ENCODE measurements around the gene CIAO1. TPM values are rescaled to one million over a fixed set of nuclear protein-coding genes. Genes with fewer than 3 reads are reported as not detected.

CIAO1 gene
- total and polyA plus RNA-seq, 8 donors: 29.3 to 161 (median 62.6) TPM

DNA sequence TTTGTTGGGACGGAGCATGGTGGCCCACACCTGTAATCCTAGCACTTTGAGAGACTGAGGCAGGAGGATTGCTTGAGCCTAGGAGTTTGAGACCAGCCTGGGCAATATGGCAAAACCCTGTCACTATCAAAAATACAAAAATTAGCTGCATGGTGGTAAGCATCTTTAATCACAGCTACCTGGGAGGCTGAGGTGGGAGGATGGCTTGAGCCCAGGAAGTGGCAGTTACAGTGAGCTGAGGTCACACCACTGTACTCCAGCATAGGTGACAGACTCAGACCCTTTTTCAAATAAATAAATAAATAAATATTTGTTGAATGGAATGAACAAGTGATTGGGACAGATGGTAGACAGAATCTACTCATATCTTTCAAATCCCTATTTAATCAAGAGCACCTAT lies 53.4 kb downstream of the CIAO1 start:
- intact Hi-C loops (cut with DNase I; ENCODE audit: low total_unique reads): no loop called here
- TF ChIP-seq, protein P1, sequence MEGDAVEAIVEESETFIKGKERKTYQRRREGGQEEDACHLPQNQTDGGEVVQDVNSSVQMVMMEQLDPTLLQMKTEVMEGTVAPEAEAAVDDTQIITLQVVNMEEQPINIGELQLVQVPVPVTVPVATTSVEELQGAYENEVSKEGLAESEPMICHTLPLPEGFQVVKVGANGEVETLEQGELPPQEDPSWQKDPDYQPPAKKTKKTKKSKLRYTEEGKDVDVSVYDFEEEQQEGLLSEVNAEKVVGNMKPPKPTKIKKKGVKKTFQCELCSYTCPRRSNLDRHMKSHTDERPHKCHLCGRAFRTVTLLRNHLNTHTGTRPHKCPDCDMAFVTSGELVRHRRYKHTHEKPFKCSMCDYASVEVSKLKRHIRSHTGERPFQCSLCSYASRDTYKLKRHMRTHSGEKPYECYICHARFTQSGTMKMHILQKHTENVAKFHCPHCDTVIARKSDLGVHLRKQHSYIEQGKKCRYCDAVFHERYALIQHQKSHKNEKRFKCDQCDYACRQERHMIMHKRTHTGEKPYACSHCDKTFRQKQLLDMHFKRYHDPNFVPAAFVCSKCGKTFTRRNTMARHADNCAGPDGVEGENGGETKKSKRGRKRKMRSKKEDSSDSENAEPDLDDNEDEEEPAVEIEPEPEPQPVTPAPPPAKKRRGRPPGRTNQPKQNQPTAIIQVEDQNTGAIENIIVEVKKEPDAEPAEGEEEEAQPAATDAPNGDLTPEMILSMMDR (IDR thresholded peaks at IDR 0.05): no peak
- H3K36me3 ChIP-seq: no peaks in the 10 kb centered on the region
- H3K27me3 ChIP-seq: peaks cover 0 to 69% (median 24%) of the 10 kb centered on the region in 3 donors
- H3K4me1 ChIP-seq: peaks cover 10 to 23% (median 15%) of the 10 kb centered on the region in 4 donors
- DNase-seq: no peak
- WGBS, 5 donors: 78 to 97% (median 93%) methylated on average over 1 of the region's 1 CpG
- no peak overlapping the region for H3K27ac ChIP-seq
- H3K4me3 ChIP-seq: no peak overlapping the region
- no peaks in the 10 kb centered on the region for H3K9me3 ChIP-seq

DNA sequence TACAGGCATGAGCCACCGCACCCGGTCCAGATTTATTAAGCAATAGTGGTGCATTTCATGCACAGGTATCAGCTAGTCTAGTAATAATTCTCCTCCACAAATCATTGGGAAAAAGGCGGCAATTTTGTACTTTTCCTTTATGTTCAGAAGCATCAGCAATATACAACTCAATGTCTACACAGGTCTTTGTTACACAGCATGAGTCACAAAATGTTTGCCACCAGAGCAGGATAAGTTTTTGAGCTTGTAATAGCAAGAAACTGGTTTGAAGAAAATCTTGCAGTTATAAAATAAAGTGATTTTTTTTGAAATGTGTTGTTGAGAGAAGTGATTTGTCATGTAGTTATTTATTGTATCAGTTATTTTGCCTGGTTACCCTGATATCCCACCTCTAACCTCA lies 54.3 kb downstream of the CIAO1 start:
- Histone ChIP-seq H3K27me3 (peaks cover 0 to 78% (median 33%) of the 10 kb centered on the region in 3 donors), H3K4me3 (peak overlapping the region in 2 of 4 donors; percentile 55 to 62), H3K9me3 (no peaks in the 10 kb centered on the region), H3K27ac (no peak overlapping the region), H3K4me1 (peaks cover 10 to 33% (median 23%) of the 10 kb centered on the region in 4 donors), H3K36me3 (no peaks in the 10 kb centered on the region)
- intact Hi-C loops (cut with DNase I; ENCODE audit: low total_unique reads): no loop called here
- TF ChIP-seq POLR2AphosphoS5 (IDR thresholded peaks at IDR 0.05) (no peak), EP300 (IDR thresholded peaks at IDR 0.05) (no peak), POLR2A (IDR thresholded peaks at IDR 0.05) (no peak)
- TF ChIP-seq, protein P1 (IDR thresholded peaks at IDR 0.05): no peak
- DNase-seq: no peak
- 74 to 92% (median 81%) methylated on average over 3 of the region's 3 CpGs for WGBS, 5 donors

DNA sequence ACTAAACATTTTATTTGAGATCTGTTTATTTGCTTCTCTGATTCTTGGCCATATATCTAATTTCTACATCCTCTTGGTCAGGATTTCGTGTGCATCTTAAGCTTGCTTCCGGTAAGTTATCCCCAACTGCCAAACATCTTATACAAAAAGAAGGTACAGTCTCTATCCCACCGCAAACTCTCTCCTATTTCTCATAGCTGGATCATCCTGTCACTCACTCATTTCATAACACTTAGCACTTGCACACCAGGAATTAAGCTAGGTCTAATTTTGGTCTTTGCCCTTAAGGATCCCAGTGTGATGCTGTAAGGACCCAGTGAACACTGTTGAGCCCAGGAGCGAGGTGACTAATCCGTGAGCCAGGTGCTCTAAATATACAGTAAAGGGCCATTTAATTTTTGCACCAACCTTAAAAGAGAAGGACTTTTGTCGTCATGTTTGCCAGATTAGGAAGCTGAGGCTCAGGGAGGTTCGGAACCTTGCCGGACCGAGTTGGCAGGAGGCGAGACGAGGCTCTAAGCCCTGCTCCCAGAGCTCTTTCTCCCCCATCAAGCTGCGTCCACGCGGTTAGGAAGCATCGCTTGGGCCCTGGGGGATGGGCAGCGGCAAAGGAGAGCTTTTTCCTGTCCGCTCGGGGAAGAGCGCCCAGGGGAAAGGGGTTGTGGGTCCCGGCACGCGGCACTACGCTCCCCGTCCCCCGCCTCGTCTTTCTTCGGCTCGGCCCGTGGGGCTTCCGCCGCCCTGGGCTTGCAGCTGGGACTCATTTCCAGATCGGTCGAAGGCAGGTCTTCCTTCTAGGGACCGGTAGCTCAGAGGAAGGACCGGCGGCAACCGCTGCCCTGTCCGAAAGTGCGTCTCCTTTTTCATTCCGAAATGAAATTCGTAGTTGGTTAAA lies 55.0 kb downstream of the CIAO1 start:
- no peaks in the 10 kb centered on the region for H3K36me3 ChIP-seq
- H3K27me3 ChIP-seq: peaks cover 0 to 84% (median 40%) of the 10 kb centered on the region in 3 donors
- peak; percentile 34 to 62 for DNase-seq
- intact Hi-C loops (cut with DNase I; ENCODE audit: low total_unique reads): no loop called here
- TF ChIP-seq, protein P1 (IDR thresholded peaks at IDR 0.05): no peak
- H3K4me3 ChIP-seq: peak overlapping the region; percentile 55 to 62 (median 58)
- H3K4me1 ChIP-seq: peaks cover 10 to 39% (median 28%) of the 10 kb centered on the region in 4 donors
- WGBS, 5 donors: 4 to 5% (median 5%) methylated on average over 39 to 41 of the region's 41 CpGs
- H3K27ac ChIP-seq: peak overlapping the region; percentile 0 to 71 (median 55)
- H3K9me3 ChIP-seq: no peaks in the 10 kb centered on the region

Other genes with a start within 250 kb of the CIAO1 start
- gene GPAT2, start 231.3 kb upstream of the CIAO1 start, total RNA-seq: 10 to 100 TPM in 1 of 5 donors, 1 to 10 TPM in 4; 2.6 to 13.6 (median 5.0) TPM
- gene GPAT2, start 231.3 kb upstream of the CIAO1 start, polyA plus RNA-seq: 1 to 10 TPM in 2 of 3 donors, under 1 TPM in 1; 0.37 to 3.8 (median 3.7) TPM
- 1 to 10 TPM in 2 of 5 donors, under 1 TPM in 1, not detected in 2; 0.43 to 2.9 (median 2.0) TPM for gene ADRA2B, start 149.7 kb upstream of the CIAO1 start, total RNA-seq
- under 1 TPM; 0.15 to 0.45 (median 0.19) TPM for gene ADRA2B, start 149.7 kb upstream of the CIAO1 start, polyA plus RNA-seq
- not detected for gene ASTL, start 127.7 kb upstream of the CIAO1 start, total RNA-seq
- gene ASTL, start 127.7 kb upstream of the CIAO1 start, polyA plus RNA-seq: under 1 TPM in 1 of 3 donors, not detected in 2; 0.08 TPM
- 1 to 10 TPM; 4.0 to 9.4 (median 8.1) TPM for gene DUSP2, start 120.8 kb upstream of the CIAO1 start, total RNA-seq
- 1 to 10 TPM; 3.6 to 6.1 (median 4.7) TPM for gene DUSP2, start 120.8 kb upstream of the CIAO1 start, polyA plus RNA-seq
- gene STARD7, start 57.4 kb upstream of the CIAO1 start, total RNA-seq: 100 to 1,000 TPM in 2 of 5 donors, 10 to 100 TPM in 3; 30.3 to 165 (median 87.5) TPM
- 10 to 100 TPM; 34.6 to 46.4 (median 43.1) TPM for gene STARD7, start 57.4 kb upstream of the CIAO1 start, polyA plus RNA-seq
- 10 to 100 TPM in 4 of 5 donors, 1 to 10 TPM in 1; 5.8 to 51.6 (median 21.9) TPM for gene TMEM127, start 228 bp upstream of the CIAO1 start, total RNA-seq
- 10 to 100 TPM in 1 of 3 donors, 1 to 10 TPM in 2; 5.7 to 11.4 (median 9.6) TPM for gene TMEM127, start 228 bp upstream of the CIAO1 start, polyA plus RNA-seq
- 100 to 1,000 TPM in 2 of 5 donors, 10 to 100 TPM in 3; 74.0 to 184 (median 88.1) TPM for gene SNRNP200, start 39.3 kb downstream of the CIAO1 start, total RNA-seq
- 10 to 100 TPM; 31.2 to 67.1 (median 33.8) TPM for gene SNRNP200, start 39.3 kb downstream of the CIAO1 start, polyA plus RNA-seq
- gene ITPRIPL1, start 59.1 kb downstream of the CIAO1 start, total RNA-seq: 1 to 10 TPM in 1 of 5 donors, under 1 TPM in 1, not detected in 3; 0.29 to 3.9 TPM
- under 1 TPM in 2 of 3 donors, not detected in 1; 0.44 to 0.78 TPM for gene ITPRIPL1, start 59.1 kb downstream of the CIAO1 start, polyA plus RNA-seq
- 1 to 10 TPM; 1.3 to 7.7 (median 1.8) TPM for gene NCAPH, start 69.5 kb downstream of the CIAO1 start, total RNA-seq
- gene NCAPH, start 69.5 kb downstream of the CIAO1 start, polyA plus RNA-seq: 1 to 10 TPM; 3.1 to 4.7 (median 3.3) TPM
- gene NEURL3, start 239.1 kb downstream of the CIAO1 start, total RNA-seq: 10 to 100 TPM in 1 of 5 donors, not detected in 4; 12.7 TPM
- gene NEURL3, start 239.1 kb downstream of the CIAO1 start, polyA plus RNA-seq: 1 to 10 TPM in 2 of 3 donors, under 1 TPM in 1; 0.50 to 1.9 (median 1.4) TPM